Bronchus fibroblast of lung (primary cell): Measurements from ENCODE around the gene AIG1. TPM values are rescaled to one million over a fixed set of nuclear protein-coding genes. Genes with fewer than 3 reads are reported as not detected.

Experiments used
- total RNA-seq: library from RNA; depleted of rRNA; stranded (reverse); fragments of >200 nt; gene quantifications from 2 replicates; pipeline ENCODE4 v1.2.3, GENCODE V29; 2015

AIG1 gene, protein sequence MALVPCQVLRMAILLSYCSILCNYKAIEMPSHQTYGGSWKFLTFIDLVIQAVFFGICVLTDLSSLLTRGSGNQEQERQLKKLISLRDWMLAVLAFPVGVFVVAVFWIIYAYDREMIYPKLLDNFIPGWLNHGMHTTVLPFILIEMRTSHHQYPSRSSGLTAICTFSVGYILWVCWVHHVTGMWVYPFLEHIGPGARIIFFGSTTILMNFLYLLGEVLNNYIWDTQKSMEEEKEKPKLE
- 21.5 and 29.9 TPM in 2 replicates for total RNA-seq

DNA sequence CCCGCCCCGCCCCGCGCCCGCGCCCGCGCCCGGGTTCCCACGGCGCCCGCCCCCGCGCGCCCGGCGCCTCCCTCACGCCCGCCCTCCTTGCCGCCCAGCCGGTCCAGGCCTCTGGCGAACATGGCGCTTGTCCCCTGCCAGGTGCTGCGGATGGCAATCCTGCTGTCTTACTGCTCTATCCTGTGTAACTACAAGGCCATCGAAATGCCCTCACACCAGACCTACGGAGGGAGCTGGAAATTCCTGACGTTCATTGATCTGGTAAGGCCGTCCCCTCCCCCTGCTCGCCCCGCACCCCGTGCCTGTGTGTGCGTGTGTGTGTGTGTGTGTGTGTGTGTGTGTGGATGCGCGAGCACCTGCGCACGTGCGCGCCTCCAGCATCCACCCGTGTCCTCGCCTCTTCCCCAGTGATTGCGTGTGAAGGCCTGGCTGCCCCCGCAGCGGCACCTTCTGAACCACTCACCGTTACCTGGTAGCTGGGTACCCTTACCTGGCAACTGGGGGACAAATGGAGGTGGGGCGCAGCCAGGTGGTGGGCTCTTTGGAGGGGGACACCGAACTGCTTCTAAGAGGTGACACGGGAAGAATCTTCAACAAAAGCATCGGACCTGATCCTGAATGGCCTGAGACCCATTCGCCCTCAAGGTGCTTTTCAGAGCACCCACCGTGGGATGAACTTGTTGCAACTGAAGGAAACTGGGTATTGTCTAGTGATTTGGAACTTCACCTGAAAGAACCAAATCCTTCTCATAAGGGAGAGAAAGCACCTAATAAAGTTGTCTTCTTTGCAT, at the start of gene AIG1:
TSS of gene AIG1 (plus strand) at position 84 of the 791 bp plus-strand sequence. CDS start at position 121, 37 bp downstream.

Other genes with a start within 250 kb of the AIG1 start
- gene HIVEP2, start 115.7 kb upstream of the AIG1 start, total RNA-seq, result 4.5 and 4.7 TPM in 2 replicates